ENCODE data around the gene ANTKMT. TPM values are rescaled to one million over a fixed set of nuclear protein-coding genes. Genes with fewer than 3 reads are reported as not detected.
A peak's percentile ranks its signal among the peaks of the same experiment; 100 is the strongest.

ANTKMT gene
- total and polyA plus RNA-seq, 2 of the 4 experiments (the other 2 are of a cell fraction), result 7.3 to 16.2 TPM

DNA sequence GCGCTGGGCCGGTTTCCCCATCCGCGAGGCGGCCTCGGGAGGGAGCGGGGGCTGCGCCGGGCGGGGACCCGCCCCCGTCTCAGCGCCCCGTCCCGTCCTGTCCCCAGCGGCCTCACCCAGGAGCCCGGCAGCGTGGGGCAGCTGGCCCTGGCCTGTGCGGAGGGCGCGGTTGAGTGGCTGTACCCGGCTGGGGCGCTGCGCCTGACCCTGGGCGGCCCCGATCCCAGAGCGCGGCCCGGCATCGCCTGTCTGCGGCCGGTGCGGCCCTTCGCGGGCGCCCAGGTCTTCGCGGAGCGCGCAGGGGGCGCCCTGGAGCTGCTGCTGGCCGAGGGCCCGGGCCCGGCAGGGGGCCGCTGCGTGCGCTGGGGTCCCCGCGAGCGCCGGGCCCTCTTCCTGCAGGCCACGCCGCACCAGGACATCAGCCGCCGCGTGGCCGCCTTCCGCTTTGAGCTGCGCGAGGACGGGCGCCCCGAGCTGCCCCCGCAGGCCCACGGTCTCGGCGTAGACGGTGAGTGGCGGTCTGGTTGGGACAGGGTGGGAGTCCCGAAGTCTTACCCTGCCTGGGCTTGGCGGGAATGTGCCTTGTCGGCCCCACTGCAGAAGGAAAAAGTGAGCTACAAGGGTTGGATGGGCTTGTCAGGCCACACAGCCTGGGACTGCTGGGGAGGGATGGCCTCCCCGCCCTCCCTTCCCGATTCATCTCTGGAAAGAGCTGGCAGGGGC, 5.3 kb upstream of the ANTKMT start:
- in situ Hi-C loops (cut with MboI; ENCODE audit: low sequenced_read_pairs) (loop anchor here (25.0 kb wide), 1 partner anchor 347 kb away; the partner anchor contains the start of gene SSTR5), dilution Hi-C loops (cut with HindIII; ENCODE audit: low sequenced_read_pairs, unreplicated experiment) (no loop called here), intact Hi-C loops (cut with micrococcal nuclease) (no loop called here)
- Histone ChIP-seq H3K4me3 (ENCODE audit: insufficient read depth, low read depth, low read length) (peak overlapping the region; percentile 70), H2BK5ac (ENCODE audit: low read depth, low read length, poor library complexity, severe bottlenecking) (no peak overlapping the region), H2AK5ac (ENCODE audit: low read depth, low read length) (peak overlapping the region; percentile 0; the same call in 1 of the 2 replicates), H2AFZ (replicated peaks; ENCODE audit: low read length, poor library complexity) (peak overlapping the region; percentile 77), H3K9ac (ENCODE audit: low read depth, low read length) (peak overlapping the region; percentile 51; the same call in 1 of the 2 replicates), H4K8ac (ENCODE audit: low read depth in 2 of 2, low read length in 2 of 2) (peak overlapping the region in 1 of 2 experiments; percentile 68; a peak in 1 of 4 replicates), H3K56ac (ENCODE audit: extremely low read depth, insufficient read depth, low read length) (no peak overlapping the region), H2AK9ac (replicated peaks; ENCODE audit: low read depth, low read length, poor library complexity) (peak overlapping the region; percentile 94), H3K14ac (replicated peaks; ENCODE audit: low read depth, low read length) (no peak overlapping the region), H3K36me3 (ENCODE audit: control insufficient read depth, insufficient read depth, low read length) (no peaks in the 10 kb centered on the region), H3K23ac (ENCODE audit: low read depth, low read length) (peak overlapping the region; percentile 31; the same call in 1 of the 2 replicates), H3K27me3 (ENCODE audit: control insufficient read depth, insufficient read depth, low read length) (no peaks in the 10 kb centered on the region), H2BK120ac (ENCODE audit: low read depth, low read length) (no peak overlapping the region), H2BK20ac (ENCODE audit: low read depth, low read length) (no peak overlapping the region), H4K5ac (ENCODE audit: low read depth, low read length) (no peak overlapping the region), H3K79me1 (ENCODE audit: low read depth in 1 of 2, low read length in 2 of 2) (peaks cover 13 to 23% of the 10 kb centered on the region in 2 experiments), H3K4me2 (ENCODE audit: low read depth, low read length) (peak overlapping the region; percentile 90), H3K9me3 (ENCODE audit: control insufficient read depth, insufficient read depth, low read length) (no peaks in the 10 kb centered on the region), H2BK15ac (ENCODE audit: low read depth, low read length) (no peak overlapping the region), H4K20me1 (ENCODE audit: insufficient read depth, low read length) (peaks cover 7% of the 10 kb centered on the region), H3K18ac (ENCODE audit: low read depth, low read length) (no peak overlapping the region), H3K9me1 (ENCODE audit: insufficient read depth, low read length) (no peaks in the 10 kb centered on the region), H3K27ac (ENCODE audit: insufficient read depth, low read length) (no peak overlapping the region; the same call in 1 of the 2 replicates), H3K4ac (ENCODE audit: low read depth, low read length) (0 out of 2 replicates have a peak overlapping the region, but pooled peaks have one; percentile 52), H3K4me1 (ENCODE audit: control insufficient read depth, insufficient read depth, low read length) (peaks cover 15% of the 10 kb centered on the region), H4K91ac (ENCODE audit: insufficient read depth, low read depth, low read length) (no peak overlapping the region)
- ATAC-seq (ENCODE audit: low read depth), result peak; percentile 9
- no peak for DNase-seq
- no TSS peak for BruUV-seq (replicated peaks)
- WGBS, 2 experiments (ENCODE audit: extremely low coverage in 2 of 2, insufficient read length in 1 of 2), result 1% methylated on average over 45 of the region's 74 CpGs; no CpG with 5 or more reads in 1 of the 2 experiments
- ChIA-PET POLR2A (ENCODE audit: unreplicated experiment) (no interaction called here), CTCF (interaction anchor here (1.6 kb wide), 1 partner anchor 388 kb away, joined by 3 read pairs; no protein-coding TSS in a partner anchor)
- TF ChIP-seq SMC3 (IDR thresholded peaks at IDR 0.05; ENCODE audit: low read depth, low read length) (no peak), CHD1 (IDR thresholded peaks at IDR 0.05; ENCODE audit: low read depth, low read length) (no peak), NFE2L2 (IDR thresholded peaks at IDR 0.05; ENCODE audit: low read depth, low read length) (no peak), RCOR1 (IDR thresholded peaks at IDR 0.05; ENCODE audit: insufficient replicate concordance, low read length) (no peak)
- TF ChIP-seq, protein P1, sequence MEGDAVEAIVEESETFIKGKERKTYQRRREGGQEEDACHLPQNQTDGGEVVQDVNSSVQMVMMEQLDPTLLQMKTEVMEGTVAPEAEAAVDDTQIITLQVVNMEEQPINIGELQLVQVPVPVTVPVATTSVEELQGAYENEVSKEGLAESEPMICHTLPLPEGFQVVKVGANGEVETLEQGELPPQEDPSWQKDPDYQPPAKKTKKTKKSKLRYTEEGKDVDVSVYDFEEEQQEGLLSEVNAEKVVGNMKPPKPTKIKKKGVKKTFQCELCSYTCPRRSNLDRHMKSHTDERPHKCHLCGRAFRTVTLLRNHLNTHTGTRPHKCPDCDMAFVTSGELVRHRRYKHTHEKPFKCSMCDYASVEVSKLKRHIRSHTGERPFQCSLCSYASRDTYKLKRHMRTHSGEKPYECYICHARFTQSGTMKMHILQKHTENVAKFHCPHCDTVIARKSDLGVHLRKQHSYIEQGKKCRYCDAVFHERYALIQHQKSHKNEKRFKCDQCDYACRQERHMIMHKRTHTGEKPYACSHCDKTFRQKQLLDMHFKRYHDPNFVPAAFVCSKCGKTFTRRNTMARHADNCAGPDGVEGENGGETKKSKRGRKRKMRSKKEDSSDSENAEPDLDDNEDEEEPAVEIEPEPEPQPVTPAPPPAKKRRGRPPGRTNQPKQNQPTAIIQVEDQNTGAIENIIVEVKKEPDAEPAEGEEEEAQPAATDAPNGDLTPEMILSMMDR (conservative IDR thresholded peaks at IDR 0.05; ENCODE audit: low read depth, low read length), result peak; percentile 38

All from IMR-90 (cell line).